Measurements from ENCODE around the gene IKBKE. TPM values are rescaled to one million over a fixed set of nuclear protein-coding genes. Genes with fewer than 3 reads are reported as not detected.

IKBKE gene
- total RNA-seq, 1 experiment from 2014 or later = 6.4 TPM

- TF ChIP-seq REST (IDR thresholded peaks at IDR 0.05; ENCODE audit: insufficient read depth in 1 of 2, low read depth in 2 of 2, low read length in 1 of 2) = no peak
- no peak for TF ChIP-seq TCF7L2 (IDR thresholded peaks at IDR 0.05; ENCODE audit: low read depth, low read length)
- TF ChIP-seq POLR2AphosphoS5 (IDR thresholded peaks at IDR 0.05; ENCODE audit: low read depth, low read length) = no peak
- TF ChIP-seq SIN3A (IDR thresholded peaks at IDR 0.05; ENCODE audit: borderline replicate concordance, insufficient read depth, low read depth, low read length) = no peak
- TF ChIP-seq CTCF (IDR thresholded peaks at IDR 0.05) = no peak
- Histone ChIP-seq H3K27ac (ENCODE audit: low read length) (no peak overlapping the region), H3K36me3 (ENCODE audit: control insufficient read depth, insufficient read depth, low read length) (no peaks in the 10 kb centered on the region), H3K27me3 (ENCODE audit: control insufficient read depth, insufficient read depth, low read length) (no peaks in the 10 kb centered on the region), H3K4me1 (ENCODE audit: control insufficient read depth, insufficient read depth, low read length) (no peaks in the 10 kb centered on the region), H3K4me3 (ENCODE audit: low read depth in 2 of 2, low read length in 2 of 2) (no peak overlapping the region), H3K9me3 (ENCODE audit: control insufficient read depth, insufficient read depth, low read depth, low read length) (no peaks in the 10 kb centered on the region)
- in situ Hi-C loops (cut with HindIII; ENCODE audit: low pct_unique_long_range_greater_than_20kb, low sequenced_read_pairs) = no loop called here
- ChIA-PET POLR2A (no interaction called here), CTCF (no interaction called here)
- DNase-seq (ENCODE audit: low read depth, low spot score) (no peak), ATAC-seq (no peak)
- intact Hi-C loops (cut with micrococcal nuclease; ENCODE audit: unreplicated experiment) = no loop called here
- BruUV-seq (replicated peaks) = no TSS peak
Observed at GRCh38 chr1:206487970-206488369, 17.7 kb downstream of the IKBKE start.

GRCh38 chr1:206488466-206488865, 18.2 kb downstream of the IKBKE start:
- in situ Hi-C loops (cut with HindIII; ENCODE audit: low pct_unique_long_range_greater_than_20kb, low sequenced_read_pairs) = no loop called here
- CTCF ChIA-PET = no interaction called here
- ATAC-seq (no peak), DNase-seq (ENCODE audit: low read depth, low spot score) (no peak)
- Histone ChIP-seq H3K4me1 (ENCODE audit: control insufficient read depth, insufficient read depth, low read length) (no peaks in the 10 kb centered on the region), H3K9me3 (ENCODE audit: control insufficient read depth, insufficient read depth, low read depth, low read length) (no peaks in the 10 kb centered on the region), H3K4me3 (ENCODE audit: low read depth in 2 of 2, low read length in 2 of 2) (no peak overlapping the region), H3K27me3 (ENCODE audit: control insufficient read depth, insufficient read depth, low read length) (no peaks in the 10 kb centered on the region), H3K36me3 (ENCODE audit: control insufficient read depth, insufficient read depth, low read length) (no peaks in the 10 kb centered on the region), H3K27ac (ENCODE audit: low read length) (no peak overlapping the region)
- POLR2A ChIA-PET = interaction anchor here (0.6 kb wide), 1 partner anchor 28 kb away, joined by 3 read pairs; no protein-coding TSS in a partner anchor
- TF ChIP-seq POLR2AphosphoS5 (IDR thresholded peaks at IDR 0.05; ENCODE audit: low read depth, low read length) (no peak), CTCF (IDR thresholded peaks at IDR 0.05) (no peak), SIN3A (IDR thresholded peaks at IDR 0.05; ENCODE audit: borderline replicate concordance, insufficient read depth, low read depth, low read length) (no peak), REST (IDR thresholded peaks at IDR 0.05; ENCODE audit: insufficient read depth in 1 of 2, low read depth in 2 of 2, low read length in 1 of 2) (no peak), TCF7L2 (IDR thresholded peaks at IDR 0.05; ENCODE audit: low read depth, low read length) (no peak)
- BruUV-seq (replicated peaks) = no TSS peak
- intact Hi-C loops (cut with micrococcal nuclease; ENCODE audit: unreplicated experiment) = no loop called here
